Calu3 (cell line): Measurements from ENCODE around the gene SMURF2. TPM values are rescaled to one million over a fixed set of nuclear protein-coding genes. Genes with fewer than 3 reads are reported as not detected.

Experiments
- BruUV-seq: library from RNA; stranded (reverse); fragments of 400-500 nt; replicated peaks from 2 replicates; lab custom pipeline; 2021; lab: Mats Ljungman, UMichigan
- CTCF ChIA-PET: fragments of 300-600 bp; sonication (Branson Sonifier 250); formaldehyde crosslinking; loops from one replicate; lab custom pipeline; 2022; ENCODE audit warnings: antibody characterized with exemption; lab: Charles Lee
- DNase-seq: peaks from one replicate; pipeline ENCODE4 v3.0.0; 2022
- H3K27ac Mint-ChIP-seq: one replicate; pipeline ENCODE4 v1.8.0; 2022; ENCODE audit warnings: mixed read lengths; ENCODE audit not compliant: unreplicated experiment
- H3K27me3 Mint-ChIP-seq: one replicate; pipeline ENCODE4 v1.8.0; 2022; ENCODE audit warnings: mixed read lengths; ENCODE audit not compliant: unreplicated experiment
- H3K36me3 Mint-ChIP-seq: one replicate; pipeline ENCODE4 v1.8.0; 2022; ENCODE audit warnings: mild to moderate bottlenecking, moderate library complexity, mixed read lengths; ENCODE audit not compliant: insufficient read depth, unreplicated experiment
- H3K4me1 Mint-ChIP-seq: one replicate; pipeline ENCODE4 v1.8.0; 2022; ENCODE audit warnings: mild to moderate bottlenecking, low read depth, mixed read lengths; ENCODE audit not compliant: unreplicated experiment
- H3K4me3 Mint-ChIP-seq: one replicate; pipeline ENCODE4 v1.8.0; 2022; ENCODE audit warnings: mild to moderate bottlenecking, low read depth, moderate library complexity, mixed read lengths; ENCODE audit not compliant: unreplicated experiment
- H3K9me3 Mint-ChIP-seq: one replicate; pipeline ENCODE4 v1.8.0; 2022; ENCODE audit warnings: low read depth, mixed read lengths; ENCODE audit not compliant: unreplicated experiment
- CTCF ChIP-seq: fragments of 200-600 bp; IDR thresholded peaks from one replicate; pipeline ENCODE4 v1.8.0; 2022; ENCODE audit warnings: antibody characterized with exemption; ENCODE audit not compliant: unreplicated experiment
- intact Hi-C: fragments of 100-400 bp; cut with micrococcal nuclease; formaldehyde crosslinking; loops from one replicate; pipeline ENCODE4 v1.10.0; 2022; ENCODE audit not compliant: unreplicated experiment
- microRNA-seq: library from miRNA; unstranded; fragments of <30 nt; microRNA quantifications from one replicate; pipeline ENCODE4 v1.2.0, GENCODE V29; 2022
- total RNA-seq: library from RNA; stranded (reverse); gene quantifications from 2 replicates; pipeline ENCODE4 v1.2.3, GENCODE V29; 2022

SMURF2 gene
- total RNA-seq, 1 experiment from 2014 or later: 18.8 TPM

DNA sequence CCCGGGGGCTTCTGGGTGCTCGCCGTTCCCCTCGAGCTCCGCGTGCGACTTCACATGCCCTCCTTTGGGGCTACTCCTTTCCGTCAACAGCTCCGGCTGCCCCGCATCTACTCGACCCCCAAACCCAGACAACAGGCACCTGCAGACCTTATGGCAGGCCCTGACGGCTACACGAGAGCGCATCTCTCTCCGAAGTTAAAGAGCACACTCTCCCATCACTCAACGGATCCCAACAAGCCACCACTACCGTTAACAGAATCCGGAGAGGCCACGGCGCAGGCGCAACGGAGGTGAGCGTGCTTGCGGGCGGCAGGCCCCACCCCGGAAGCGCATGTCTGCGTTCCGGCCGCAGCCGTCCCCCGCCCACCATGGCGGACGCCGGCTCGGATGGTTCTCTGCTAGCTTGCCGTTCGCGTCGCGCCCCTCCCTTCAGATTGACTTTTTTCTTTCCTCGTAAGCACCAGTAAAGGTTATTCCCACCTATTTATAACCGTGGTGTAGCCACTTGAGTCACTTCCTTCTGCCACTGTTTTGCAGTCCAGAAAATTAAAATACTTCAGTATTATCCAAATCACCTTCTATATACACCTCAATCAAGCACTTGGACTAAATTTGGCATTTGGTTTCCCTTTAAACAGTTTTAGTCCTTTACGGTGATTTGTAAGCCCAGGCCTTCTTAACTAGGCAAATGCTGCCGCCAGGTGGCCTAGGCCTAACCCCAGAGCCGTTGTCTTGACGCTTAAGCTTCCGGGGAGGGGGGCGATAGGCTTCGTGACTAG lies 165.1 kb downstream of the SMURF2 start, which contains the start of gene POLG2:
POLG2 (minus strand) TSS at position 269 of the 779 bp plus-strand sequence; CDS start at position 183, 86 bp downstream.
- intact Hi-C loops: no loop called here
- CTCF ChIA-PET: interaction anchor here (1.3 kb wide), 1 partner anchor 77 kb away, joined by 6 read pairs; no protein-coding TSS in a partner anchor
- TF ChIP-seq CTCF: peak; percentile 27
- peaks cover 66% of the 10 kb centered on the region for H3K36me3 Mint-ChIP-seq
- no TSS peak for BruUV-seq
- H3K4me1 Mint-ChIP-seq: peaks cover 36% of the 10 kb centered on the region
- H3K9me3 Mint-ChIP-seq: no peaks in the 10 kb centered on the region
- peak; percentile 90 for DNase-seq
- H3K4me3 Mint-ChIP-seq: peak within 1 kb of the TSS; percentile 100
- H3K27me3 Mint-ChIP-seq: no peaks in the 10 kb centered on the region
- peak within 1 kb of the TSS; percentile 92 for H3K27ac Mint-ChIP-seq

- Mint-ChIP-seq H3K9me3 (no peaks in the 10 kb centered on the region), H3K36me3 (peaks cover 60% of the 10 kb centered on the region), H3K4me1 (peaks cover 32% of the 10 kb centered on the region), H3K27me3 (no peaks in the 10 kb centered on the region), H3K27ac (peak overlapping the region; percentile 92), H3K4me3 (peak overlapping the region; percentile 100)
- CTCF ChIA-PET: interaction anchor here (1.3 kb wide), 1 partner anchor 76 kb away, joined by 6 read pairs; no protein-coding TSS in a partner anchor
- no TSS peak for BruUV-seq
- intact Hi-C loops: no loop called here
- no peak for TF ChIP-seq CTCF
- DNase-seq: no peak
Measured at GRCh38 chr17:64496348-64496785, 165.7 kb downstream of the SMURF2 start.

Small RNA genes within 50 kb of the gene (microRNA-seq; reads per million reads assigned to microRNA genes)
- gene MIR3064: 10.2 reads per million, percentile 33 among the genes with 10 or more reads in this experiment
- not detected for gene MIR5047

Other genes starting within 250 kb of the SMURF2 start
- gene MILR1, start 213.2 kb downstream of the SMURF2 start, total RNA-seq: 4.9 and 7.6 TPM in 2 replicates
- 25.1 and 29.8 TPM in 2 replicates for gene POLG2, start 165.3 kb downstream of the SMURF2 start, total RNA-seq
- gene DDX5, start 156.0 kb downstream of the SMURF2 start, total RNA-seq: 384 and 477 TPM in 2 replicates
- 37.6 and 38.9 TPM in 2 replicates for gene CEP95, start 155.3 kb downstream of the SMURF2 start, total RNA-seq